CD4-positive, alpha-beta T cell (primary cell): ENCODE data around the gene PRR13. TPM values are rescaled to one million over a fixed set of nuclear protein-coding genes. Genes with fewer than 3 reads are reported as not detected.

Source experiments
- ATAC-seq: fragments of 200-7000 bp; cut with Tn5 transposase; one replicate; pipeline ENCODE4 v1.10.0; 2022; ENCODE audit warnings: mild to moderate bottlenecking; ENCODE audit not compliant: poor library complexity
- CTCF ChIA-PET: fragments of 350-600 bp; sonication (Branson Sonifier 250); formaldehyde crosslinking; loops from one replicate; lab custom pipeline; 2021; ENCODE audit warnings: antibody characterized with exemption, inconsistent platforms; lab: Charles Lee
- POLR2A ChIA-PET: fragments of 350-600 bp; sonication (Branson Sonifier 250); formaldehyde crosslinking; loops from one replicate; lab custom pipeline; 2021; ENCODE audit warnings: antibody characterized with exemption, inconsistent platforms; lab: Charles Lee
- DNase-seq, 14 experiments: peaks; one replicate each; pipeline ENCODE4 v3.0.0-alpha.2; 2013 to 2020; ENCODE audit warnings: mixed read lengths in 2 of 14
- H3K27ac ChIP-seq, 2 donors: one replicate each; pipeline versions ENCODE4 v1.5.1 to v1.7.0; 2013; ENCODE audit warnings: low read length in 2 of 2, low read depth in 1 of 2, mild to moderate bottlenecking in 1 of 2
- H3K27me3 ChIP-seq, 2 experiments: 1 replicate in 1 of 2; 2 replicates in 1 of 2; pipeline versions ENCODE4 v1.6.1 to v1.7.0; 2013; ENCODE audit warnings: low read length in 2 of 2, control low read depth in 1 of 2, mild to moderate bottlenecking in 1 of 2, moderate library complexity in 1 of 2; ENCODE audit not compliant: insufficient read depth in 2 of 2, control insufficient read depth in 1 of 2
- H3K36me3 ChIP-seq: one replicate; pipeline ENCODE4 v1.6.1; 2013; ENCODE audit warnings: low read length, control low read depth; ENCODE audit not compliant: insufficient read depth
- H3K4me1 ChIP-seq: one replicate; pipeline ENCODE4 v1.6.1; 2013; ENCODE audit warnings: low read length, control low read depth; ENCODE audit not compliant: insufficient read depth
- H3K4me3 ChIP-seq: one replicate; pipeline ENCODE4 v1.5.1; 2013; ENCODE audit warnings: mild to moderate bottlenecking, low read length, moderate library complexity
- H3K9me3 ChIP-seq, 2 experiments: 1 replicate in 1 of 2; 2 replicates in 1 of 2; pipeline versions ENCODE4 v1.6.1 to v1.7.0; 2013; ENCODE audit warnings: low read length in 2 of 2, mild to moderate bottlenecking in 2 of 2, control low read depth in 1 of 2, moderate library complexity in 1 of 2; ENCODE audit not compliant: control insufficient read depth in 1 of 2, insufficient read depth in 1 of 2
- H3K27ac Mint-ChIP-seq: one replicate; pipeline ENCODE4 v1.8.0; 2020; ENCODE audit warnings: mixed read lengths
- H3K27me3 Mint-ChIP-seq: one replicate; pipeline ENCODE4 v1.8.0; 2021; ENCODE audit warnings: mixed read lengths
- H3K36me3 Mint-ChIP-seq: one replicate; pipeline ENCODE4 v1.8.0; 2021; ENCODE audit warnings: low read depth, mixed read lengths
- H3K4me1 Mint-ChIP-seq: one replicate; pipeline ENCODE4 v1.8.0; 2021; ENCODE audit warnings: low read depth, mixed read lengths
- H3K4me3 Mint-ChIP-seq: one replicate; pipeline ENCODE4 v1.8.0; 2020; ENCODE audit warnings: mild to moderate bottlenecking, mixed read lengths
- H3K9me3 Mint-ChIP-seq: one replicate; pipeline ENCODE4 v1.8.0; 2020; ENCODE audit warnings: mixed read lengths
- intact Hi-C, 2 experiments: fragments of 100-400 bp; cut with DNase I in 1 of 2; cut with micrococcal nuclease in 1 of 2; formaldehyde crosslinking; loops; one replicate each; pipeline versions ENCODE4 v1.15.1 to v1.9.0; 2023 to 2025; cut with DNase I, micrococcal nuclease
- total RNA-seq, 174 experiments: library from RNA in 2 of 174; stranded (reverse) in 2 of 174; gene quantifications; one replicate each; pipeline ENCODE4 v1.2.3 and lab custom pipeline; 2021 to 2026
- TF ChIP-seq, protein P1 (sequence below): fragments of 200-600 bp; IDR thresholded peaks from one replicate; pipeline ENCODE4 v1.8.0; 2022; ENCODE audit warnings: antibody characterized with exemption, mild to moderate bottlenecking

Gene PRR13
- total RNA-seq, 2 experiments from 2014 or later = 133 to 142 TPM

DNA sequence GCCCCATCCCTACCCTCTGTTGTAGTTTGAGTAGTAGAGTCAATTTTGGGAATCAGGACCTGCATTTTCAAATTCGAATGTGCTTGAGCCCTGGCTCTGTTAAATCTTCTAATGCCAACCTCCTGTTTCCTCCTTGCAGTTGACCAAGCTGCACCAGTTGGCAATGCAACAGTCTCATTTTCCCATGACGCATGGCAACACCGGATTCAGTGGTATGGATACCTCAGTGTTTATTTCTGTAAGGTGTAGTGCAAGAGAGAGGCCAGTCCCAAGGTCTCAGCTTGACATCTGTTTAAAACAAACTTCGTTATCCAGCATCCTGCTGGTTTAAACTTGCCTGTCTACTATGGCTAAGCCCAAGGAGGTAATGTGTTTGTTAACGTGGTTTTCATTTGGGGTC, 25.5 kb downstream of the PRR13 start:
- no peaks in the 10 kb centered on the region for H3K9me3 Mint-ChIP-seq
- H3K4me3 Mint-ChIP-seq = no peak overlapping the region
- Histone ChIP-seq H3K4me3 (no peak overlapping the region), H3K36me3 (peaks cover 99% of the 10 kb centered on the region), H3K27ac (no peak overlapping the region), H3K27me3 (no peaks in the 10 kb centered on the region), H3K4me1 (peaks cover 8% of the 10 kb centered on the region), H3K9me3 (no peaks in the 10 kb centered on the region)
- ChIA-PET POLR2A (no interaction called here), CTCF (interaction anchor here (2.7 kb wide), 1 partner anchor 41 kb away, joined by 5 read pairs; no protein-coding TSS in a partner anchor)
- H3K4me1 Mint-ChIP-seq = peaks cover 52% of the 10 kb centered on the region
- H3K27me3 Mint-ChIP-seq = no peaks in the 10 kb centered on the region
- DNase-seq = no peak
- H3K27ac Mint-ChIP-seq = no peak overlapping the region
- ATAC-seq = no peak
- TF ChIP-seq, protein P1, sequence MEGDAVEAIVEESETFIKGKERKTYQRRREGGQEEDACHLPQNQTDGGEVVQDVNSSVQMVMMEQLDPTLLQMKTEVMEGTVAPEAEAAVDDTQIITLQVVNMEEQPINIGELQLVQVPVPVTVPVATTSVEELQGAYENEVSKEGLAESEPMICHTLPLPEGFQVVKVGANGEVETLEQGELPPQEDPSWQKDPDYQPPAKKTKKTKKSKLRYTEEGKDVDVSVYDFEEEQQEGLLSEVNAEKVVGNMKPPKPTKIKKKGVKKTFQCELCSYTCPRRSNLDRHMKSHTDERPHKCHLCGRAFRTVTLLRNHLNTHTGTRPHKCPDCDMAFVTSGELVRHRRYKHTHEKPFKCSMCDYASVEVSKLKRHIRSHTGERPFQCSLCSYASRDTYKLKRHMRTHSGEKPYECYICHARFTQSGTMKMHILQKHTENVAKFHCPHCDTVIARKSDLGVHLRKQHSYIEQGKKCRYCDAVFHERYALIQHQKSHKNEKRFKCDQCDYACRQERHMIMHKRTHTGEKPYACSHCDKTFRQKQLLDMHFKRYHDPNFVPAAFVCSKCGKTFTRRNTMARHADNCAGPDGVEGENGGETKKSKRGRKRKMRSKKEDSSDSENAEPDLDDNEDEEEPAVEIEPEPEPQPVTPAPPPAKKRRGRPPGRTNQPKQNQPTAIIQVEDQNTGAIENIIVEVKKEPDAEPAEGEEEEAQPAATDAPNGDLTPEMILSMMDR = no peak
- peaks cover 100% of the 10 kb centered on the region for H3K36me3 Mint-ChIP-seq
- intact Hi-C loops = no loop called here

DNA sequence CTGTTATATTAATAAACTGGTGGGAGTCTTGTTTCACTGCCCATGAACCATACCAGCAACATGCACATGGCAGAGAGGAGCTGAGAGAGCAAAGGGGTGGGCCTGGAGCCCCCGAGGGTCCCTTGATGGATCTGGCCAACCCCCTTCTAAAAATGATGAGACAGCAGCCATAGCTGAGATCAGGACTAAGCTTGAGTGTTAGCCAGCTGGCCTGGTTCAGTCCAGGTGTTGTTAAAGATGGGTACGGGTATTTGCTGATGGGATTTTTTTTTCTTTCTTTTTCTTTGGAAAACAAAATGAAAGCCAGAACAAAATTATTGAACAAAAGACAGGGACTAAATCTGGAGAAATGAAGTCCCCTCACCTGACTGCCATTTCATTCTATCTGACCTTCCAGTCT, 26.3 kb downstream of the PRR13 start:
- TF ChIP-seq, protein P1 = no peak
- DNase-seq (no peak), ATAC-seq (no peak)
- Mint-ChIP-seq H3K4me3 (no peak overlapping the region), H3K27me3 (no peaks in the 10 kb centered on the region), H3K36me3 (peaks cover 100% of the 10 kb centered on the region), H3K27ac (no peak overlapping the region), H3K4me1 (peaks cover 54% of the 10 kb centered on the region), H3K9me3 (no peaks in the 10 kb centered on the region)
- ChIA-PET POLR2A (interaction anchor here (1.5 kb wide), 1 partner anchor 13 kb away, joined by 4 read pairs; no protein-coding TSS in a partner anchor), CTCF (interaction anchor here (1.0 to 2.7 kb wide), 2 partner anchors 9 to 41 kb away, joined by 5 read pairs; no protein-coding TSS in a partner anchor)
- intact Hi-C loops = no loop called here
- Histone ChIP-seq H3K4me3 (no peak overlapping the region), H3K27ac (no peak overlapping the region), H3K27me3 (no peaks in the 10 kb centered on the region), H3K4me1 (peaks cover 8% of the 10 kb centered on the region), H3K9me3 (no peaks in the 10 kb centered on the region), H3K36me3 (peaks cover 99% of the 10 kb centered on the region)

DNA sequence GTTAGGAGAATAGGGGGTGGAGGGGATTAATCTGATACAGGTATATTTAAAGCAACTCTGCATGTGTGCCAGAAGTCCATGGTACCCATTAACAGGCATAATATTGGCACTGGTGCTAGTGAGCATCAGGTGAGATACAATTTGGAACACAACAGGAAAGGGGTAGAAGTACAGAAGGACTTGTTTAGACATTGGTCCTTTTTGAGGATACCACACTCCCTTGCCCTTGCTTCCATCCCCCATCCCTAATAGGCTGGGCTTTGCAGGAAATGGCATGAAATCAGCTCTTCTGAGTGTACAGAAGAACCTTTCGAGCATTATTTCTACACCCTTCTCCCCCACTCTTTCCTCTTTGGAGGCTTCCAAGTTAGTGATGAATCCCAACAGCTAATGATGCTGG, 26.7 kb downstream of the PRR13 start:
- Mint-ChIP-seq H3K9me3 (no peaks in the 10 kb centered on the region), H3K27me3 (no peaks in the 10 kb centered on the region), H3K27ac (no peak overlapping the region), H3K4me3 (no peak overlapping the region), H3K36me3 (peaks cover 100% of the 10 kb centered on the region), H3K4me1 (peaks cover 51% of the 10 kb centered on the region)
- ChIA-PET CTCF (interaction anchor here (1.0 to 2.7 kb wide), 2 partner anchors 8 to 40 kb away, joined by 5 read pairs; no protein-coding TSS in a partner anchor), POLR2A (interaction anchor here (1.5 kb wide), 1 partner anchor 13 kb away, joined by 4 read pairs; no protein-coding TSS in a partner anchor)
- TF ChIP-seq, protein P1 = no peak
- DNase-seq (no peak), ATAC-seq (no peak)
- intact Hi-C loops = no loop called here
- H3K4me1 ChIP-seq = peaks cover 10% of the 10 kb centered on the region
- no peaks in the 10 kb centered on the region for H3K27me3 ChIP-seq
- peaks cover 99% of the 10 kb centered on the region for H3K36me3 ChIP-seq
- no peak overlapping the region for H3K27ac ChIP-seq
- no peak overlapping the region for H3K4me3 ChIP-seq
- no peaks in the 10 kb centered on the region for H3K9me3 ChIP-seq
